NCI-H1436 treated with DMSO at 0.1 percent for 48 hours (cell line): Measurements from ENCODE around the gene ZRANB3.

Source experiments
- DNase-seq: peaks from one replicate; lab custom pipeline; 2025; lab: John Stamatoyannopoulos, UW

ZRANB3 gene

DNA sequence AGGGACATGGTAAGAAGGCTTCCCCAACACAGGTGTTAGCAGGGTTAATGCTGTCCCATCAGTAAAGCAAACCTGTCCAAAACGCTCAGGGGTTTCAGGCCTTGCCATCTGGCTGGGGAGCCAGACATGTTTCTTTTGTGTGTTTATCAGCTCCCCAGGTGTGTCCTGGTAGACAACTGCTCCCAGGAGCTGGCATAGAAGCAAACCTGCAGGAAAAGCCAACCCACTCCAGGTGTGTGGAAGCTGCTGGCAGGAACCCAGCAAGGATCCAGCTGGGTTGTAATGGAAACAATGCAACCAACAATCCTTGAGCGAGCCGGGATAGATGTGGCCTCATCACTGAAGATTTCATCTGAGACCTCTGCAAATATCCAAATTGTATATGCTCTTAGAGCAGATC lies 355.8 kb downstream of the ZRANB3 start:
- no peak for DNase-seq

DNA sequence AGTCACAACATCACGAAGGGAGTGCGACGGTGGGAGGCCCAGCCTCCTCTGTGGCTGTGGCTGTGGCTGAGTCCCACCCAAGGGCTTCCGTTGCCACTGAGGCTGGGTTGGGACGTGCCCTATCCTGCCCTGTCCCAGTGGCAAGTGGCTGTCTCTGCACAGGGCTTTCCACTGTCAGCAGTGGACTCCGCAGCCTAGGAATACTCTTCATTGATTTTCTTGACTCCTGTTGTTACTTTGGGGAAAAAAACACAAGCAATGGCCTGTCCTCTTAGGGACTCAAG lies 356.3 kb downstream of the ZRANB3 start:
- DNase-seq, result no peak

DNA sequence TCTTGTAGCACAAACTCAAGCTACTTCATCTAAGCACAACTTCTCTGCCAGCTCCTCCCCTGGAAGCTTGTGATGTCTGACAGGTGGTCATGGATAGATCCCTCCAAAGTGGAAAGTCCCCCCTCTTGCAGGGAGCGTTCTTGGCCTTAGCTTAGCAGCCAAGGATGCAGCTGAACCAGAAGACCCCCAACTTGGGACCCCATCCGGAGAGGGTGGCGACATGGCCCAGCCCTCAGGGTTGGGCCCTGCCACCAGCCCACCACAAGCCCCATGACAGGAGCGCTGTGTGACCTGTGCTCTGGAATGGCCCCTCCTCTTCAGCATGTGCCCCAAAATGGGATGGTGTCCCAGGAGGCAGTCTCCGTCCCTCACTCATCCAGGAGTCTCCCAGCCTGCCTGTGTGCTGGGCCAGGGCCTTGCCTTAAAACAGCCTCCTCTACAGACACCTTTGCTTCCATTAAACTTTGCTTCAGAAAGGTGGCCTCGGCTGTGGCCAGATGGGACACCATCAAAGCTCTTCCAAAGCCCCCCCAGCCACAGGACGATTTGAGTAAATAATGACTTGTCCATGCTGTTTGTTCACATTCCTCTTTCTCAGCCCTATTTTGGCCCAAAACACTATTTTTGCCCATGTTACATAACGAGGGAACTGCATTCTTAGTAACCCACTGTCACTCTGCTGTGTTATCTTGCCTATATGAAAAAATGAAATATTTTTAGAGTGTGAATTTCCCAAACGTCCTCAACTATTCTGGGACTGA lies 356.8 kb downstream of the ZRANB3 start:
- DNase-seq, result no peak

DNA sequence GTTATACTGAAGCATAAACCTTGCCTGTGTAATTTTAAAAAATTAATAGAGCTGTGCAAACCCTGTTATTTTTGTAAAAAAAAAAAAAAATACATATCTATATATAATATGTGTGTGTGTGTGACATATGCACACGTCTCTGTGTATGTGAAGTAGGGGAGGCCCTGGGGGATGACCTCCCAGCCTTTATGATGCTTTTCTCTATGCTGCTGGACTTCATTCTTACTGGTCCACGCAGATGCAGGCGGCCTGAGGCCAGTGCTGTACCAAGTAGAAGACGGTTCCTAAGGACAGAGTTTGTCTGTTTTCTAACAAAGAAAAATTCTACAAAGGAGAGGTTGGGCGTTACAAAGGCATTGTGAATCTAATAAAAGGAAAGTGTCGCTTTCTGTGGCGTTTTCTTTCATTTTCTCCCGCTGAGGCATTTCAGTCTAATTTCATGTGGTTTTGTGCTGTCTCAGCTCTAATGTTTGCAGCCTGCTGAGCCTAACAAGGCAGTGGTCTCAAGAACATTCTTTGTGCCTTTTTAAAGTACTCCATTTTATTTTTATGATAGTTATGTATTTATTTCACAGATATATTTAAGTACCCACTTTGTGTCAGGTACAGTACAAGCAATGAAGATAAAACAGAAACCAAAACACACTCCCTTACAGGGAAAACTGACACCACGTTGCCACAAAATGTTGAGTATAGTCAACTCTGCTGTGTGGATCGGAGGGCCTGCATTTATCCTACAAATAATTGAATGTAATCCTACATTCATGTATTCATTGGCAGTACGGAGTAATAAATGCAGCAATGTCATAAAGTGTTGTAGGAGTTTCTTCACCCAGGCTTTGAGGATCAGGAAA lies 360.9 kb downstream of the ZRANB3 start:
- no peak for DNase-seq

DNA sequence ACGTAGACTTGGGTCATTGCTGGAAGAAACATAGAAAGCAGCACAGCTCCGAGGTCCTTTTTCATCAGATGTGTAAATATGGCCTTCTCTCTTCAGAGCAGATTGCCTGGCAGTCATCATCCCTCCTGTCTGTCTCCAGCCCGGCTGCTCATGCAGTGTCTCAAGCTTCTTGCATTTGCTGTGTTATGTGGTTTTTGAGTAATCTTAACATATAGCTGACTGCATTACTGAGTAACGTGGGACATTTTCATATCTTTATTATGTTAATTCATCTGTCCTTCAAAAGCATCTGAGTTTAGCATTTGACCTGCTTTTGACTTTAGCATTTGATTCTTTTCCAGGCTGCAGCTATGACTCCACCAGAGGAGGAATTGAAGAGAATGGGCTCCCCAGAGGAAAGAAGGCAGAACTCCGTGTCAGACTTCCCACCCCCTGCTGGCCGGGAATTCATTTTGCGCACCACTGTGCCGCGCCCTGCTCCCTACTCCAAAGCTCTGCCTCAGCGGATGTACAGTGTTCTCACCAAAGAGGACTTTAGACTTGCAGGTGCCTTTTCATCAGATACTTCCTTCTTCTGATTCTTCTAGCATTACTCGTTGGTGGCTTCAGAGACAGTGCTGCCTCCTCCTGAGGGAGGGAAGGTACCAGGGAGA lies 362.7 kb downstream of the ZRANB3 start:
- no peak for DNase-seq

DNA sequence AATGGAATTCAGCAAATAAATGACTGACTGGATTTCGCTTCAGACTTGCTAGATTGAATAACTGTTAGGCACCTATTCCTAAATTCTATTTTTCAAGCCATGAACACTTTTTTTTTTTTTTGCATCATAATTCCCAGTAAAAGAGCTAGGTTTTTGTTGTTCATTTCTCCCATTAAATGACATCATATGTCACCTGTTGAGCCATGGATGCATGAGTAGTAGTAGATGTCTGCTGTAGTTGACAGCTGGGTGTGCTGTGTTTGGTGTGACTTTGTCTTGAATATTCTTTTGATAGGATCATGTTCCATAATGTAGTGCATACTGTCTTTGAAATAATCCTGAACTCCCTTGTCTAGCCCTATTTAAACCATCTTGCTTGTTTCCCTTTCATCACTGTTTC lies 363.7 kb downstream of the ZRANB3 start:
- no peak for DNase-seq

DNA sequence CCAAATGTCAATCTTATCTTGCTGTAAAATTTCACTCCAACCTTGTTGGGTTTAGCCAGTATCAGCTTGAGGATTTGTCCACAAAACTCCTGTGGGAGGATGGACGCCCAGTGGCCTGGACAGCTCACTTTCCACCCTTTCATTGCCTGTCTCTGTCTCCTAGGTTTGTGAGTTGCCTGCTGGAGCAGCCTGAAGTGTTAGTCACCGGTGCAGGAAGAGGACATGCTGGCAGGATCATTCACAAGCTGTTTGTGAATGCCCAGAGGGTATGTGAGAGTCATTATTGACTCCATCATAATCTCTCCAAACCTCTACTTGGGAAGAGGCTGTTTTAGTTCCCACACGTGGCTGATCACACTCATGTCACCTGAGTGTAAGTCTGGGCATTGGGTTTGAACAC lies 366.6 kb downstream of the ZRANB3 start:
- no peak for DNase-seq

DNA sequence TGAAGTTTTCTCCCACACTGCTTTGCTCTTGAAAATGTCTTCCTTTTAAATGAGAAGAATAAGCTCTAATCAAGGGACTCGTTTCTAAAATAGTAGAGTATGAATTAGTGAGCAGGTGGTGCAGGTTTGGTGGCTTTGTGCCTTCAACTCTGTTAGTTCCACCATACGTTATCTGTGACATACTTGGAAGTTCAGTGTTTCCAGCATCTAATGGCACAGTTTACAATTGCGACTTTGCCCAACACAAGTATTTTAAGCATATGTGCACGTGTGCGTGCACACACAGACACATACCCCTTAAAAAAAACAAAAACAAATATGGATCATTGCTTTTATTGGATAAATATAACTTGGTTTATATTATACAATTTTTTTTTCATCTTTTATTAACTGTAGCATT lies 367.1 kb downstream of the ZRANB3 start:
- DNase-seq, result no peak

DNA sequence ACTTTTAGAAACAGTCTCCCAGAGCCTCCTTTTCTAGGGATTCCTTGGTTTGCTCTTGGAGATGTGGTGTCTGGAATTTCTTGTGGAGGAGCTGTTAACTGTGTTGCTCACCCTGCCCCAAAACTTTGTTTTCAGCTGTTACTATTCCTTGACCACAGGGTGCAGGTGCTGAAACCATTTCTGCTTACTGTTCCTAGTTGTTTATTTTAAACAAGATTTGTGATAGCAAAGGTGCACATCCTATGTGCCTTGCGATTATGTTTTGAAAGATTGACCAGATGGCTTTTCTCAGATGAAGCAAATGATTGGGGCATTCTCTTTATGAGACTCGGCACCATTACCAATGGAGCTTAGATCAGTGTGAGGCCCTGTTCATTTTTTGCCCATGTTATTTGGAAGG lies 367.7 kb downstream of the ZRANB3 start:
- DNase-seq, result no peak

DNA sequence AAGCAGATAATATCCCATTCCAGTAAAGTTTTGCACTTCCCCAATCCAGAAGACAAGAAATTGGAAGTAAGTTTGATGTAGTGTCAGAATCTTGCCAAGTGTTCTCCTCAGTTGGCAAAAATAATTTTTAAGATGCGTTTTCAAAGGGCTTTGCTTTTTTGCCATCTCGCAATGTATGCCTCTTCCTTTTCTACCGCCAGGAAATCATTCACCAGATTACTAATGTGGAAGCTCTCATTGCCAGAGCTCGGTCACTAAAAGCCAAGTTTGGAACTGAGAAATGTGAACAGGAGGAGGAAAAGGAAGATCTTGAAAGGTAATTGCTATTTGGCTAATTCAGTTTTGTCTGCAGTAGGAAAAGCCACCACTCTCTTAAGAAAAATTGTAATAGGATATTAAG lies 368.2 kb downstream of the ZRANB3 start:
- DNase-seq, result no peak

DNA sequence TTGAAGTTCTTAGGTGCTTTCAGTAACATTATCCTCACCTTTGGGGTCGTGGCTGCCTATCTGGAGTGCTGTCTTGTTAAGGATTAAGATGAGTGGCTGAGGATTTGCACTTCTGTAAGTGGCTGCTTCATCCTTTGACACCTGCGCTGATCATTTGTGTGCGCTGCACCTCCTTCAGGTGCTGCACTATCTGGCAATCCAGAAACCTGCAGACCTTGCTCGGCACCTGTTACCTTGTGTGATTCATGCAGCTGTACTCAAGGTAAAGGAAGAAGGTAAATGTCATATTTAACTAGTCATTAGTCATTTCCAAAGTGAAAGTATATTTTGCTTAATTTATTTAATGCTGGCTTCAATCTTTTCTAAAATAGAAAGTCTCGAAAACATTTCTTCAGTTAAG lies 368.6 kb downstream of the ZRANB3 start:
- no peak for DNase-seq

DNA sequence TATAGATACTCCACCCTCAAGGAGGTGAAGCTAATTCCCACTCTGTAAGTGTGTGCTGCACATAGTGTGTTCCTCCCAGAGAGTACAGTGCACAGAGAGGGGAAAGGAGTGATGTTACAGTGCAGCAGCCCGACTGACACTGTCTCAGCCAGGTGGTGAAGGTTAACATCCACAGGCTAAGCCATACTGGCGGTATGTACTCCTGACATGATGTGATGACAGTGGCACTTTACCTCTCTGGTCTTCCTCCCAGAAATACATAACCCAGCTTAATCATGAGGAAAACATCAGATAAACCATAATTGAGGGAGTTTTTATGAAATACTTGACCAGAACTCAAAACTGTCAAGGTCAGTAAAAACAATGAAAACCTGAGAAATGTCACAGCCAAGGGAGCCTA lies 371.8 kb downstream of the ZRANB3 start:
- no peak for DNase-seq

DNA sequence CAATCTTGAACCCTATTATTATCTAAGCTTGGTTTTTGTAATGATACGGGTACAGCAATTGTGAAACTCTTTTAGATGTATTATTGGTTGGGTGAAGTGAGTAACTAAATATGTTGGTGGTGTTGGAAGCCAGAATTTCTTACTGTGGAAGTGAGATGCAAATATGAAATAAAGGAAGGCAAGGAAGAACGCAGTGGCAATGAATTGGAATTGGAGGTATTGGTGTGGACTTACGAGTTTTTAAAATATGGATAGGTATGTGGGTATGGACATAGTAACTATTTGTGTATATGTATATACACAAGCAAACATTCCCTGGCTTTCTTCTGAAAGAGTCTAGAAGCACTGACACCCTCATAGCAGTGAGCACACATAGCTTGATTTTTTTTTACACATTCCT lies 373.2 kb downstream of the ZRANB3 start:
- DNase-seq, result no peak

DNA sequence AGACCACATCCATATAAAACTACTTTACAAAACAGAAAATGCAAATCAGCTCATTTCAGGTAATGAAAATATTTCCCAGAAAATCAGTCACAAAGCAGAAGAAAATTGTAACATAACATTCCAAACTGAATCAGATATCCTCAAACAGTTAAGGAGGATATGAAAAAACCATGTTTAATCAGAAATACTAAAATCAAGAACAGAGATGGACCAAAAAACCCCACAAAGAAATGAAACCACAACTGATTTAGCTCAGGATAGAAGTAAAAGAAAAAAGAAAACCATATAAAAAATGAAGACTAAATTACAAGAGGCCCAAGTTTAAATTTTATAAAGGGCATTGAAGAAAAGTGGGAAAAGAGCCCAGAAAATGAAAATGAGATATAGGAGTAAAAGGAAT lies 376.1 kb downstream of the ZRANB3 start:
- no peak for DNase-seq

DNA sequence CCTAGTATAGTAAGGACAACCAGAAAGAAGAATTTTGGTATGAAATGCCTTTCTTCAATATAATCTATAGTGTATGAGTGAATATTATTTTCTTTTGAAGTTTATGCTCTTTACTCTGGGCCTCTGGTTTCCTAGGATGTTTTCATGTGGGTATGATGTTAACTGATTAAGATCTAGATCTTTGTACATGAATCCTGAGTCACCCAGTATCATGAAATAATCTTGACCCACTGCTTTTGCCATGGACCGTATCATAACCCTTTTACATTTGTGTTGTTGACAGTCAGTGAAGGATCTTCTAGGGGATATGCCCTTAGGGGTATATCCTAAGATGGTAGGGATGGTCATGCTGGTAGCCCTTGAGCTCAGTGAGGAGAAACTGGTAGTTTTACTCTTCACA lies 378.7 kb downstream of the ZRANB3 start:
- DNase-seq, result no peak

DNA sequence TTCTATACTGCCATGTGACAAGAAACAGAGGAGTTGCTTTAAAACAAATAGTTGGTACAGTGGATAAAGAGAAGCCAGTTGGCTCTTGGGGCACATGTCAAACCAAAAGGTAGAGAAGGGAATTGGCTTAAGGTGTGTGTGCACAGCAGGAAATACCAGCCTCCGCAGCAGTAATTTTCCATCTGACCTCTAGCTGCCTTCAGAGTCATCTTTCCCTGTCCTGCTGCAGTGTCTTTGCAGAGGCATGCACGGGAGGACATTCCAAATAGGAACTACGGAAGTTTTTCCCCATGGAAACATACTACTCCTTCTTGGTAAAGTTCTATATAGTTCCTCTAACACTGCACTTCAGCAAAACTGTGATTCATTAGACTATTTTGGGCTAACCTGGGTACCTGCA lies 379.4 kb downstream of the ZRANB3 start:
- DNase-seq, result no peak

DNA sequence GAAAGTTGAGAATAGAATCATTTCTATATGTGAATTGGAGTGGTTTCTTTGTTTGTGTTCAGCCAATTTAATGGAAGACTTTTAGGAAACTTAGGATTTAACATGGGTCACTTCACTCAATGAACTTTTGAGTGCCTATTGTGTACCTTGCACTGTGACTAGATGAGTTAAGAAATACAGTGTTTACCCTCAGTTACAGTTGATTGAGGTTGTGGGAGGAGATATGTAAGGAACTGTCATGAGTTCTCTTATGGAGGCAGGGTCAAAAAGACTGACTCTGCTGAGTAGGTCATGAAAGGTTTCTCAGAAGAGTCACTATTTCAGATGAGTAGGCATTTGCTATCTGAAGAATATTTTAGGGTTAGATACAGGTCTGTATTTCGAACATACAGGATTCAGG lies 380.3 kb downstream of the ZRANB3 start:
- no peak for DNase-seq

DNA sequence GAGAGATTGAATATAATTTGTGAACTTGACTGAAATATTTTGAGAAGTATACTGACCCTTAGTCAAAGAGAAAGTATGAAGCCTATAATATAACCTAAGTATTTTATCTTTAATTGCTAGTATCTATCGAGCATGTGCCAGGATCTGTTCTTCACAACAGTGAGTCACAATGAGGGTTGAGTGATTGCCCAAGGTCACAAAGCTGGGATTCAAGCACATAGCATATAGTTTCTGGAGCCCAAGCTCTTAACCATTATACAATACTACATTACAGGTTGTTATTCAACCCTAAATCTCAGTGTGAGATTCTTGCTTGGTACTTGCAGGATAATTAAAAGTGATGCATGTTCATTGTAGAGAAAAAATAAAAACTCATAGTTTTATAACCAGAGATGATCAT lies 381.8 kb downstream of the ZRANB3 start:
- DNase-seq, result no peak

DNA sequence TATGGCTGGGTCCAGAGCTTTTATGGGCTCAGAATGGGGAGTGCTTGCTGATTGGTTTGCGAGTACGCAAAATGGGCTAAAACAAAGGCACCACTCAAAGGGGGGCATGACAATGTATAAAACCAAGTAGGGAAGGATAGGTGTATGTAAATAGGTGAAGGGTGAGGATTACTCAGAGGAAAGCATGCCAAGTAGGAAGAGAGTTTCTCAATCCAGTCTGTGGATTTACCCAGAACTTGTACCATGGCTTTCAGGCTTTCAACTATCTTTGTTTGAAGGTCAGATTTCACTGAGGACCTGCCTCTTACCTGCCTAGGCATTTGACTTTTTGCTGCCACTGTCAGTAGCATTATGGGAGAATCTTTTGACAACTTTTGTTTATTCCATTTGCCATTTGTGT lies 386.7 kb downstream of the ZRANB3 start:
- DNase-seq, result no peak

DNA sequence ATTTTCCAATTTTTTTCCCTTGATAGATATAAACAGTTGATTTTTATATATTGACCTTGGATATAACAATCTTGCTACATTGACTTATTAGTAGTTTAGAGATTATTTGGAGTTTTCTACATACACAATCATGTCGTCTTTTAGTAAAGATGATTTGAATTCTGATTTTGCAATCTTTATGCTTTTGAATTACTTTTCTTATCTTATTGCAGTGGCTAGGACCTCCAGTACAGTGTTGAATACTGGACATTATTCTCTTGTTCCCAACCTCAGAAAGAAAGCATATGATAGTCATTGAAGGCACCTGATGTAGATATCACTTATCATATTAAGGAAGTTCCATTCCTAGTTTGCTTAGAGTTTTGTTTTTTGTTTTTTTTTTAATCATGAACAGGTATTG lies 388.7 kb downstream of the ZRANB3 start:
- no peak for DNase-seq

DNA sequence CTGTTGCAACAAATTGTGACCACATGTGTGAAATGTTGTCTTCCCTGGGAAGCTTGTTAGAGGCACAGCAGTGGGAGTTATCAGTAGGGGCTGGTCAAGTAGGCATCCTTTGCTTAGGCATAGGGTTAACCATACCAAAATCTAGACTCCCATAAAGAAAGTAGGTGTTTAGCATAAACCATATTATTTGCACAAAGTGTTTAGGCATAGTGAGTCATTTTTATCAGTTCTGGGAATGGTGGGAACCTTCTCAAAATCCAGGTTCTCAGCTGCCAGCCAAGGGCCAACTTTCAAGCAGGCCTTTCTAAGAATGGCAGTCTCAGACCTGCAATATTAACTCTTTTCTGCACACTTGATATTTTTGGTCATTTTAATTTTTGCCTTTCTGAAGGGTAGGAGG lies 390.4 kb downstream of the ZRANB3 start:
- DNase-seq, result no peak

DNA sequence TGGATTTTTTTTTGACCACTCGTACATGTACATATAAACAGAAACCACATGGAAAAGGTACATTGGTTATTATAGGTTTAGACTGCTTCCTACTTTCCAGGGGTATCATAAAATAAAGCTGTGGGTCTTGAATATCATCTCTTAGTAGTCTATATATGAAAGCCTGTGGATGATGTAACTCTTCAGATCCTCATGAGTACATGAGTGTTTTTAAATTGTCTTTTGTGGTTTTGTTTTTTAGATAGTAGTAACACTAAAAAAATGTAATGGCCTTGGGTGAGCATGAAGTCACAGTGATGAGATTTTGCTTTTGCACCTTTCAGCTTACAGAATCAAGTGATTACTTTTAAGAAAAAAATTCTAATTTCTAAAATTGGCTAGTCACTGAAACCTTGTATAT lies 398.7 kb downstream of the ZRANB3 start:
- DNase-seq, result no peak

DNA sequence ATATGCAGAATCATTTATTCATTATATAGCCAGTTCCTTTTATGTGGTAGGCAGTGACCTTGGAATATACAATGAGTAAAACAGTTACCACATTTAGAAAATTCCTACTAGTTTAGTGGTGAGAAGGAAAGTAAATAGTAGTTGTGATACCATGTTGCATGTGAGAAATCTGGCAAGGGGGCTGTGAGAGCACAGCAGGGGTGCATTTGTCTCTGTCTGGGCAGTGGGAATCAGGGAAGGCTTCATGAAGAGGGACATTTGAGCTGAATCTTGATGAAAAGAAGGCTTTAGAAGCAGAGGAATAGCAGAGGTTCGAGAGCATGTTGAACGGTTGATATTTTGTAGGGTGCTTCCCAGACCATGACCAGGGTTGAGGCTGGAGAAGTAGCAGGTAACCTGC lies 400.3 kb downstream of the ZRANB3 start:
- DNase-seq, result no peak
